Gastrocnemius medialis (tissue), 4 donors: ENCODE results near the gene APC2.

Experiments
- POLR2A ChIP-seq, 2 donors: fragments of 450-650 bp; IDR thresholded peaks; one replicate each; pipeline ENCODE4 v1.6.1; 2017; ENCODE audit warnings: antibody characterized with exemption in 2 of 2, mild to moderate bottlenecking in 2 of 2, moderate library complexity in 2 of 2
- TF ChIP-seq, protein P1 (sequence below), 5 experiments: fragments of 450-650 bp in 3 of 5; fragments of 200-600 bp in 2 of 5; sonication (generic) in 2 of 5; IDR thresholded peaks in 4 of 5; conservative IDR thresholded peaks in 1 of 5; 1 replicate in 4 of 5; 2 replicates in 1 of 5; pipeline ENCODE4 v1.5.1; 2016 to 2019; ENCODE audit warnings: antibody characterized with exemption in 5 of 5, mild to moderate bottlenecking in 3 of 5, moderate library complexity in 3 of 5

DNA sequence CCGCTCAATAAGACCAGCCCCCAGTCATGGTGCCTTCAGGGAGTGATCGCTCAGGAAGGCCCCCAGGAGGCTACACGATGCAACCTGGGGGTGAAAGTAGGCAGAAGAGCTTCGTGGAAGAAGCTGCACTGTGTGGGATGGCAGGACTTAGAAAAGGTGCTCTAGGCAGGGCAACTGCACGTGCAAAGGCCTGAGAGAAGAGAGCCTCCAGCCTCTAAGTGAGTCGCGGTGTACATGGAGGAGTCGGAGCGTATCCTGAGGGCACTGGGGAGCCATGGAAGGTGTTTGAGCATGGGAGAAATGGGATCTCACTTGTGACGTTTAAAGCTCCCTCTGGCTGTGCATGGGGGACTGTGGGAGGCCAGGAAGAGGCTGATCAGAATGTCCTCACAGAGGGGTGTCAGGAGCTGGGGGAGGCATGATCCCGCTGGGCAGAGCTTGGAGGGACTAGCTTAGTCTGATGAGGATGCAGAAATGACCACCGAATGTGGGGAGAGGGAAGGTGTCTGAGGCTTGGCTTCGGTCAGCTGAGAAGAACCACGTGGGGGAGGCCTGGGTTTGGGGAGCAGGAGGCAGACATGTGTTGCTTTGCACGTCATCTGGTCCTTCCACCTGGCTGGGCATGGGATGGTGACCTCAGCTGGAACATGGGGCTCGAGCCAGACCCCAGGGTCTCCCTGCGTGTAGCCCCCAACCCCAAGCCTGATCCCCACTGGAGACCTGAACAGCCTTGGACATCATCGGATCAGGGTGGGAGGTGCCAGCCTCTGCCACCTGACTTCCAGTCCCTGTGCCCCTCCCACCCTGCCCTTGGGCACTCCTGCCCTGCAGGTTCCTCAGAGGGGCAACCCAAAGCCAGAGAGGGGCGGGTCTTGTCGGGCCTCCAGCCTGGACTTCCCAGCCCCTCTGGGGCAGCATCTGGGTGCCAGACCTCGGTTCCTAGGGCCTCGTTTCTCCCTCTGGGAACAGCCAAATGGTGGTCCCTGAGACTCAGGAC, 1.1 kb downstream of the APC2 start:
- TF ChIP-seq, protein P1, sequence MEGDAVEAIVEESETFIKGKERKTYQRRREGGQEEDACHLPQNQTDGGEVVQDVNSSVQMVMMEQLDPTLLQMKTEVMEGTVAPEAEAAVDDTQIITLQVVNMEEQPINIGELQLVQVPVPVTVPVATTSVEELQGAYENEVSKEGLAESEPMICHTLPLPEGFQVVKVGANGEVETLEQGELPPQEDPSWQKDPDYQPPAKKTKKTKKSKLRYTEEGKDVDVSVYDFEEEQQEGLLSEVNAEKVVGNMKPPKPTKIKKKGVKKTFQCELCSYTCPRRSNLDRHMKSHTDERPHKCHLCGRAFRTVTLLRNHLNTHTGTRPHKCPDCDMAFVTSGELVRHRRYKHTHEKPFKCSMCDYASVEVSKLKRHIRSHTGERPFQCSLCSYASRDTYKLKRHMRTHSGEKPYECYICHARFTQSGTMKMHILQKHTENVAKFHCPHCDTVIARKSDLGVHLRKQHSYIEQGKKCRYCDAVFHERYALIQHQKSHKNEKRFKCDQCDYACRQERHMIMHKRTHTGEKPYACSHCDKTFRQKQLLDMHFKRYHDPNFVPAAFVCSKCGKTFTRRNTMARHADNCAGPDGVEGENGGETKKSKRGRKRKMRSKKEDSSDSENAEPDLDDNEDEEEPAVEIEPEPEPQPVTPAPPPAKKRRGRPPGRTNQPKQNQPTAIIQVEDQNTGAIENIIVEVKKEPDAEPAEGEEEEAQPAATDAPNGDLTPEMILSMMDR (IDR thresholded peaks at IDR 0.05 in 4 of 5, conservative IDR thresholded peaks at IDR 0.05 in 1 of 5): no peak
- no peak for TF ChIP-seq POLR2A (IDR thresholded peaks at IDR 0.05)
